Liver (tissue), 9 donors: ENCODE data around the gene L1TD1. TPM values are rescaled to one million over a fixed set of nuclear protein-coding genes. Genes with fewer than 3 reads are reported as not detected.
"Not testable (repeated sequence)": the region's sequence is repeated elsewhere in the genome, so short reads cannot be mapped to it uniquely, and the experiment has no call there.

Source experiments
- DNase-seq: peaks from one replicate; pipeline ENCODE4 v3.0.0-alpha.2; 2017; ENCODE audit warnings: low spot score
- H3K27ac ChIP-seq, 2 donors: one replicate each; pipeline ENCODE4 v1.7.0; 2013; ENCODE audit warnings: inconsistent platforms in 2 of 2, low read length in 2 of 2, control low read depth in 1 of 2, low read depth in 1 of 2, mild to moderate bottlenecking in 1 of 2
- H3K27me3 ChIP-seq, 4 donors: one replicate each; pipeline versions ENCODE4 v1.6.1 to v1.7.0; 2013; ENCODE audit warnings: low read length in 3 of 4, inconsistent platforms in 1 of 4, mild to moderate bottlenecking in 1 of 4, moderate library complexity in 1 of 4; ENCODE audit not compliant: control insufficient read depth in 4 of 4, insufficient read depth in 4 of 4
- H3K36me3 ChIP-seq, 4 donors: one replicate each; pipeline versions ENCODE4 v1.6.1 to v1.7.0; 2013; ENCODE audit warnings: low read length in 3 of 4, mild to moderate bottlenecking in 3 of 4, low read depth in 1 of 4, moderate library complexity in 1 of 4; ENCODE audit not compliant: control insufficient read depth in 4 of 4, insufficient read depth in 3 of 4
- H3K4me1 ChIP-seq, 4 donors: one replicate each; pipeline versions ENCODE4 v1.6.1 to v1.7.0; 2013; ENCODE audit warnings: low read length in 3 of 4, mild to moderate bottlenecking in 3 of 4, moderate library complexity in 1 of 4; ENCODE audit not compliant: control insufficient read depth in 4 of 4, insufficient read depth in 4 of 4
- H3K4me3 ChIP-seq, 3 donors: one replicate each; pipeline versions ENCODE4 v1.6.1 to v1.7.0; 2013; ENCODE audit warnings: low read length in 3 of 3, control low read depth in 1 of 3, low read depth in 1 of 3, mild to moderate bottlenecking in 1 of 3
- H3K9ac ChIP-seq, 2 donors: one replicate each; pipeline ENCODE4 v1.7.0; 2013; ENCODE audit warnings: low read length in 2 of 2, mild to moderate bottlenecking in 2 of 2, moderate library complexity in 2 of 2, control low read depth in 1 of 2, low read depth in 1 of 2
- H3K9me3 ChIP-seq, 4 donors: one replicate each; pipeline versions ENCODE4 v1.6.1 to v1.7.0; 2013; ENCODE audit warnings: low read length in 3 of 4; ENCODE audit not compliant: control insufficient read depth in 4 of 4
- ATF3 ChIP-seq: IDR thresholded peaks from 2 replicates; pipeline ENCODE4 v1.6.1; 2016; ENCODE audit warnings: antibody characterized with exemption
- EGR1 ChIP-seq, 2 donors: IDR thresholded peaks; 2 replicates each; pipeline ENCODE4 v1.6.1; 2016 to 2018; ENCODE audit warnings: antibody characterized with exemption in 2 of 2, low read depth in 2 of 2
- FOXA1 ChIP-seq: IDR thresholded peaks from 2 replicates; pipeline ENCODE4 v1.6.1; 2016; ENCODE audit warnings: antibody characterized with exemption
- FOXA2 ChIP-seq: IDR thresholded peaks from 2 replicates; pipeline ENCODE4 v1.6.1; 2016; ENCODE audit warnings: antibody characterized with exemption
- GABPA ChIP-seq, 2 donors: IDR thresholded peaks in 1 of 2; conservative IDR thresholded peaks in 1 of 2; 2 replicates each; pipeline ENCODE4 v1.6.1; 2016; ENCODE audit warnings: antibody characterized with exemption in 2 of 2, mild to moderate bottlenecking in 1 of 2, moderate library complexity in 1 of 2
- HNF4A ChIP-seq, 2 donors: conservative IDR thresholded peaks; 2 replicates each; pipeline ENCODE4 v1.6.1; 2016; ENCODE audit warnings: antibody characterized with exemption in 2 of 2, mild to moderate bottlenecking in 2 of 2
- HNF4G ChIP-seq: IDR thresholded peaks from 2 replicates; pipeline ENCODE4 v1.6.1; 2016; ENCODE audit warnings: antibody characterized with exemption
- JUND ChIP-seq, 2 donors: IDR thresholded peaks; 2 replicates each; pipeline ENCODE4 v1.6.1; 2016; ENCODE audit warnings: antibody characterized with exemption in 2 of 2
- NR2F2 ChIP-seq: IDR thresholded peaks from 2 replicates; pipeline ENCODE4 v1.6.1; 2016; ENCODE audit warnings: antibody characterized with exemption
- RXRA ChIP-seq, 2 donors: IDR thresholded peaks; 2 replicates each; pipeline ENCODE4 v1.6.1; 2017 to 2018; ENCODE audit warnings: antibody characterized with exemption in 2 of 2, mild to moderate bottlenecking in 1 of 2
- TAF1 ChIP-seq: conservative IDR thresholded peaks from 2 replicates; pipeline ENCODE4 v1.6.1; 2016; ENCODE audit warnings: antibody characterized with exemption, mild to moderate bottlenecking
- YY1 ChIP-seq: IDR thresholded peaks from 2 replicates; pipeline ENCODE4 v1.6.1; 2016; ENCODE audit warnings: antibody characterized with exemption, mild to moderate bottlenecking
- WGBS: extraction: QIAGEN DNeasy Blood & Tissue Kit; methylation state at CpG from one replicate; pipeline ENCODE4 v1.1.7; 2013; 5-methylcytosine and 5-hydroxymethylcytosine counted together
- polyA plus RNA-seq, 2 donors: library from polyadenylated mRNA; stranded (reverse) in 1 of 2; unstranded in 1 of 2; fragments of 200-250 nt in 1 of 2; fragments of >200 nt in 1 of 2; fragmentation: Nextera tagmentation in 1 of 2; extraction: Ambion mirVana in 1 of 2; gene quantifications; one replicate each; pipeline versions ENCODE4 v1.2.1 to v1.2.3, GENCODE V29; 2013 to 2015
- total RNA-seq, 2 donors: library from RNA; depleted of rRNA; stranded (reverse); fragments of >200 nt; gene quantifications; one replicate each; pipeline ENCODE4 v1.2.3, GENCODE V29; 2014
- TF ChIP-seq, protein P1 (sequence below): fragments of 150-350 bp; IDR thresholded peaks from 2 replicates; pipeline ENCODE4 v1.5.1; 2017; ENCODE audit warnings: improper control_type of control experiment, low read depth, low read length; ENCODE audit not compliant: missing input control
- TF ChIP-seq, protein P2 (sequence below): IDR thresholded peaks from 2 replicates; pipeline ENCODE4 v1.6.1; 2016; ENCODE audit warnings: antibody characterized with exemption
- donor health status: healthy.
- donor health status: healthy.
- donor health status: healthy.
- donor health status: healthy.
- donor health status: healthy.

Gene L1TD1
- total and polyA plus RNA-seq, 4 donors = under 0.01 to 0.14 (median 0.01) TPM; not detected in 1

DNA sequence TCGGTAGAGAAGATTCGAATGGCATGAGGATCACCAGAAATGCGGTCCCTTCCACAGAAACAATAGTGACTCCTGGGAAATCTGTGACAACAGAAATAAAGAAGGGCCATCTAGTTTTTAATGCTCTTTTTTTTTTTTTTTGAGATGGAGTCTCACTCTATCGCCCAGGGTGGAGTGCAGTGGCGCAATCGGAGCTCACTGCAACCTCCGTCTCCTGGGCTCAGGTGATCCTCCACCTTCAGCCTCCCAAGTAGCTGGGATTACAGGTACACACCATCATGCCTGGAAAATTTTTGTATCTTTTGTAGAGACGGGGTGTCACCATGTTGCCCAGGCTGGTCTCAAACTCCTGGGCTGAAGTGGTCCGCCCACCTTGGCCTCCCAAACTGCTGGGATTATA, 43.9 kb downstream of the L1TD1 start:
- no peak for TF ChIP-seq TAF1
- TF ChIP-seq, protein P1, sequence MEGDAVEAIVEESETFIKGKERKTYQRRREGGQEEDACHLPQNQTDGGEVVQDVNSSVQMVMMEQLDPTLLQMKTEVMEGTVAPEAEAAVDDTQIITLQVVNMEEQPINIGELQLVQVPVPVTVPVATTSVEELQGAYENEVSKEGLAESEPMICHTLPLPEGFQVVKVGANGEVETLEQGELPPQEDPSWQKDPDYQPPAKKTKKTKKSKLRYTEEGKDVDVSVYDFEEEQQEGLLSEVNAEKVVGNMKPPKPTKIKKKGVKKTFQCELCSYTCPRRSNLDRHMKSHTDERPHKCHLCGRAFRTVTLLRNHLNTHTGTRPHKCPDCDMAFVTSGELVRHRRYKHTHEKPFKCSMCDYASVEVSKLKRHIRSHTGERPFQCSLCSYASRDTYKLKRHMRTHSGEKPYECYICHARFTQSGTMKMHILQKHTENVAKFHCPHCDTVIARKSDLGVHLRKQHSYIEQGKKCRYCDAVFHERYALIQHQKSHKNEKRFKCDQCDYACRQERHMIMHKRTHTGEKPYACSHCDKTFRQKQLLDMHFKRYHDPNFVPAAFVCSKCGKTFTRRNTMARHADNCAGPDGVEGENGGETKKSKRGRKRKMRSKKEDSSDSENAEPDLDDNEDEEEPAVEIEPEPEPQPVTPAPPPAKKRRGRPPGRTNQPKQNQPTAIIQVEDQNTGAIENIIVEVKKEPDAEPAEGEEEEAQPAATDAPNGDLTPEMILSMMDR = no peak
- TF ChIP-seq YY1 = no peak
- TF ChIP-seq GABPA (IDR thresholded peaks at IDR 0.05 in 1 of 2, conservative IDR thresholded peaks at IDR 0.05 in 1 of 2) = no peak
- TF ChIP-seq, protein P2, sequence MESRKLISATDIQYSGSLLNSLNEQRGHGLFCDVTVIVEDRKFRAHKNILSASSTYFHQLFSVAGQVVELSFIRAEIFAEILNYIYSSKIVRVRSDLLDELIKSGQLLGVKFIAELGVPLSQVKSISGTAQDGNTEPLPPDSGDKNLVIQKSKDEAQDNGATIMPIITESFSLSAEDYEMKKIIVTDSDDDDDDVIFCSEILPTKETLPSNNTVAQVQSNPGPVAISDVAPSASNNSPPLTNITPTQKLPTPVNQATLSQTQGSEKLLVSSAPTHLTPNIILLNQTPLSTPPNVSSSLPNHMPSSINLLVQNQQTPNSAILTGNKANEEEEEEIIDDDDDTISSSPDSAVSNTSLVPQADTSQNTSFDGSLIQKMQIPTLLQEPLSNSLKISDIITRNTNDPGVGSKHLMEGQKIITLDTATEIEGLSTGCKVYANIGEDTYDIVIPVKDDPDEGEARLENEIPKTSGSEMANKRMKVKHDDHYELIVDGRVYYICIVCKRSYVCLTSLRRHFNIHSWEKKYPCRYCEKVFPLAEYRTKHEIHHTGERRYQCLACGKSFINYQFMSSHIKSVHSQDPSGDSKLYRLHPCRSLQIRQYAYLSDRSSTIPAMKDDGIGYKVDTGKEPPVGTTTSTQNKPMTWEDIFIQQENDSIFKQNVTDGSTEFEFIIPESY = no peak
- TF ChIP-seq RXRA (IDR thresholded peaks at IDR 0.05) = no peak
- TF ChIP-seq HNF4G = no peak
- TF ChIP-seq FOXA1 = no peak
- Histone ChIP-seq H3K36me3 (no peaks in the 10 kb centered on the region), H3K4me3 (no peak overlapping the region), H3K27me3 (no peaks in the 10 kb centered on the region), H3K27ac (no peak overlapping the region), H3K9me3 (no peaks in the 10 kb centered on the region), H3K4me1 (peaks cover 5 to 10% (median 8%) of the 10 kb centered on the region in 4 donors), H3K9ac (no peak overlapping the region)
- no peak for DNase-seq
- WGBS = 95% methylated on average over 9 of the region's 9 CpGs

DNA sequence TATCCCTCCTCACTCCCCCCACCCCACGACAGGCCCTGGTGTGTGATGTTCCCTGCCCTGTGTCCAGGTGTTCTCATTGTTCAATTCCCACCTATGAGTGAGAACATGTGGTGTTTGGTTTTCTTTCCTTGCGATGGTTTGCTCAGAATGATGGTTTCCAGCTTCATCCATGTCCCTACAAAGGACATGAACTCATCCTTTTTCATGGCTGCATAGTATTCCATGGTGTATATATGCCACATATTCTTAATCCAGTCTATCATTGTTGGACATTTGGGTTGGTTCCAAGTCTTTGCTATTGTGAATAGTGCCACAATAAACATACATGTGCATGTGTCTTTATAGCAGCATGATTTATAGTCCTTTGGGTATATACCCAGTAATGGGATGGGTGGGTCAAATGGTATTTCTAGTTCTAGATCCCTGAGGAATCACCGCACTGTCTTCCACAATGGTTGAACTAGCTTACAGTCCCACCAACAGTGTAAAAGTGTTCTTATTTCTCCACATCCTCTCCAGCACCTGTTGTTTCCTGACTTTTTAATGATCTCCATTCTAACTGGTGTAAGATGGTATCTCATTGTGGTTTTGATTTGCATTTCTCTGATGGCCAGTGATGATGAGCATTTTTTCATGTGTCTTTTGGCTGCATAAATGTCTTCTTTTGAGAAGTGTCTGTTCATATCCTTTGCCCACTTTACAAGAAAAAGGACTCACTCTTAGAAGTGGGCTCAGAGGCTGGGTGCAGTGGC, 45.2 kb downstream of the L1TD1 start:
- H3K9ac ChIP-seq, H3K9me3 ChIP-seq, H3K27me3 ChIP-seq, H3K27ac ChIP-seq, H3K36me3 ChIP-seq, DNase-seq, H3K4me1 ChIP-seq, H3K4me3 ChIP-seq: not testable (repeated sequence)
- 96% methylated on average over 3 of the region's 3 CpGs for WGBS

- Histone ChIP-seq H3K4me3 (no peak overlapping the region), H3K36me3 (no peaks in the 10 kb centered on the region), H3K4me1 (peaks cover 5 to 10% (median 8%) of the 10 kb centered on the region in 4 donors), H3K9me3 (no peaks in the 10 kb centered on the region), H3K27me3 (no peaks in the 10 kb centered on the region), H3K27ac (no peak overlapping the region), H3K9ac (no peak overlapping the region)
- no peak for DNase-seq
- 79% methylated on average over 9 of the region's 9 CpGs for WGBS
- TF ChIP-seq JUND (IDR thresholded peaks at IDR 0.05) = no peak
- TF ChIP-seq NR2F2 = no peak
- TF ChIP-seq YY1 = no peak
- no peak for TF ChIP-seq EGR1 (IDR thresholded peaks at IDR 0.05; ENCODE audit: low read depth in 2 of 2)
- no peak for TF ChIP-seq FOXA2
- no peak for TF ChIP-seq HNF4A (conservative IDR thresholded peaks at IDR 0.05)
- TF ChIP-seq ATF3 = no peak
- TF ChIP-seq, protein P1 = no peak
Measured at GRCh38 chr1:62240651-62241370, 46.2 kb downstream of the L1TD1 start.
